Natural killer cell (primary cell): ENCODE results near the gene WDR38. TPM values are rescaled to one million over a fixed set of nuclear protein-coding genes. Genes with fewer than 3 reads are reported as not detected.

ENCODE experiments used
- ATAC-seq, 3 donors: fragments of 150-1000 bp in 2 of 3; fragments of 200-7000 bp in 1 of 3; cut with Tn5 transposase; 1 replicate in 1 of 3; 2 replicates in 2 of 3; pipeline ENCODE4 v1.10.0; 2021; ENCODE audit warnings: mild to moderate bottlenecking in 2 of 3, moderate library complexity in 2 of 3
- DNase-seq, 2 donors: peaks; one replicate each; pipeline versions ENCODE4 v3.0.0 to v3.0.0-alpha.2; 2013 to 2021; ENCODE audit warnings: mixed read lengths in 1 of 2
- H3K27ac ChIP-seq: one replicate; pipeline ENCODE4 v1.5.1; 2013; ENCODE audit warnings: mild to moderate bottlenecking, low read length
- H3K27me3 ChIP-seq: one replicate; pipeline ENCODE4 v1.6.1; 2013; ENCODE audit warnings: low read length; ENCODE audit not compliant: control insufficient read depth, insufficient read depth
- H3K36me3 ChIP-seq: one replicate; pipeline ENCODE4 v1.6.1; 2013; ENCODE audit warnings: low read length; ENCODE audit not compliant: control insufficient read depth, insufficient read depth
- H3K4me1 ChIP-seq: one replicate; pipeline ENCODE4 v1.6.1; 2013; ENCODE audit warnings: low read length; ENCODE audit not compliant: control insufficient read depth, insufficient read depth
- H3K4me3 ChIP-seq: one replicate; pipeline ENCODE4 v1.5.1; 2013; ENCODE audit warnings: low read length
- H3K9me3 ChIP-seq: one replicate; pipeline ENCODE4 v1.6.1; 2013; ENCODE audit warnings: low read length; ENCODE audit not compliant: control insufficient read depth, insufficient read depth
- H3K27ac Mint-ChIP-seq, 2 donors: one replicate each; pipeline ENCODE4 v1.8.0; 2022; ENCODE audit warnings: mild to moderate bottlenecking in 2 of 2, mixed read lengths in 2 of 2, moderate library complexity in 1 of 2
- H3K27me3 Mint-ChIP-seq, 2 donors: one replicate each; pipeline ENCODE4 v1.8.0; 2022; ENCODE audit warnings: low read depth in 2 of 2, mixed read lengths in 2 of 2
- H3K36me3 Mint-ChIP-seq: one replicate; pipeline ENCODE4 v1.8.0; 2022; ENCODE audit warnings: mixed read lengths
- H3K4me1 Mint-ChIP-seq, 2 donors: one replicate each; pipeline ENCODE4 v1.8.0; 2022; ENCODE audit warnings: mixed read lengths in 2 of 2
- H3K4me3 Mint-ChIP-seq: one replicate; pipeline ENCODE4 v1.8.0; 2022; ENCODE audit warnings: mild to moderate bottlenecking, moderate library complexity, mixed read lengths
- H3K9me3 Mint-ChIP-seq, 2 donors: one replicate each; pipeline ENCODE4 v1.8.0; 2022; ENCODE audit warnings: mixed read lengths in 2 of 2
- WGBS: methylation state at CpG from one replicate; pipeline ENCODE4 v1.1.7; 2013; ENCODE audit warnings: missing lambda C conversion rate; ENCODE audit not compliant: insufficient coverage; 5-methylcytosine and 5-hydroxymethylcytosine counted together
- intact Hi-C: fragments of 100-400 bp; cut with micrococcal nuclease; formaldehyde crosslinking; loops from one replicate; pipeline ENCODE4 v1.14.2; 2022
- total RNA-seq, 4 donors: library from RNA; stranded (reverse); fragments of 120-200 nt in 1 of 4; gene quantifications; one replicate each; pipeline versions ENCODE4 v1.2.3 to v1.2.4, GENCODE V29; 2013 to 2022
- TF ChIP-seq, protein P1 (sequence below): fragments of 200-600 bp; IDR thresholded peaks from one replicate; pipeline ENCODE4 v1.8.0; 2022; ENCODE audit warnings: antibody characterized with exemption

WDR38 gene
- total RNA-seq, 3 donors from 2014 or later (not counting 1 experiment from before 2014, with no cell fraction given): not detected

DNA sequence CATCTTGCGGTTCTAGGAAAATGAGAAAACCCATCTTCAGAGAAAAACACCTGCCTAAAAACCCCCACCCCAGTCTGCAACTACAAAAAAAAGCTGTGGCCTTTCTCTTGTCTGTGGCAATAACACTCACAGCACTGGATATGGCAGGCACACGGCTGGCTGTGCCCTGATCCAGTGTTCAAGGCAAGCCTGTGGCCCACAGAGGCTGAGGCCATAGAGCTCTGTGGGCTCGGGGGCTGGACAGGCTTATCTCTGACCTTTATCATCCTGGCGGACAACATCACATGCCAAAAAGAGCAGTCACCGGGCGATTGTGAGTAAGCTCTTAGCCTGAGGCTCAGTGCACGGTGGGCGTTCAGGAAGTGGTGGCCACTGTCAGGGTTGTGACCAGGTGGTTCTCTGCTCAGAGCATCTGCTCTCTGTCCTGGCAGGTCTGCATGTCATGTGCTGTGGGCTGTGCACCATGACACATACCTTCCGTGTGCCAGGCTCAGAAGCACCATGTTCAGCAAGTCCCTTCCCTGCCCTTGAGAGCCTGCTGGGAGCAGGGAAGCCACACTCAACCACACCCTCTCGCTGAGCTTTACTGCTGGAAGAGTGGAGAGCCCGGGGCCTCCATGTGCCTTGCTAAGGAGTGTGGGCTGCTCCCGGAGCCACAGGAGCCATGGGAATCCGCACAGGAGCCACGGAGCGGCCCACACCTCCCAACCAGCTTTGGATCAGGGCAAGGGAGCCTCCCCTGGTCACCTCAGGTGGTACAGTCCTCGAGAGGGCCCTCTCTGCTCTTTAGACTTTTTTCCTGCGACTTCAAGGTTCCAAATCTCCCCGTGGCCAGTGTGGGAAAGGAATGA lies 34.6 kb upstream of the WDR38 start:
- H3K4me1 Mint-ChIP-seq: no peaks in the 10 kb centered on the region
- H3K27me3 Mint-ChIP-seq: peaks cover 0 to 6% of the 10 kb centered on the region in 2 donors
- DNase-seq (no peak), ATAC-seq (no peak)
- Histone ChIP-seq H3K9me3 (no peaks in the 10 kb centered on the region), H3K27ac (no peak overlapping the region), H3K36me3 (no peaks in the 10 kb centered on the region), H3K27me3 (no peaks in the 10 kb centered on the region), H3K4me1 (no peaks in the 10 kb centered on the region), H3K4me3 (no peak overlapping the region)
- no peak overlapping the region for H3K4me3 Mint-ChIP-seq
- no peaks in the 10 kb centered on the region for H3K9me3 Mint-ChIP-seq
- no peak overlapping the region for H3K27ac Mint-ChIP-seq
- H3K36me3 Mint-ChIP-seq: no peaks in the 10 kb centered on the region
- TF ChIP-seq, protein P1, sequence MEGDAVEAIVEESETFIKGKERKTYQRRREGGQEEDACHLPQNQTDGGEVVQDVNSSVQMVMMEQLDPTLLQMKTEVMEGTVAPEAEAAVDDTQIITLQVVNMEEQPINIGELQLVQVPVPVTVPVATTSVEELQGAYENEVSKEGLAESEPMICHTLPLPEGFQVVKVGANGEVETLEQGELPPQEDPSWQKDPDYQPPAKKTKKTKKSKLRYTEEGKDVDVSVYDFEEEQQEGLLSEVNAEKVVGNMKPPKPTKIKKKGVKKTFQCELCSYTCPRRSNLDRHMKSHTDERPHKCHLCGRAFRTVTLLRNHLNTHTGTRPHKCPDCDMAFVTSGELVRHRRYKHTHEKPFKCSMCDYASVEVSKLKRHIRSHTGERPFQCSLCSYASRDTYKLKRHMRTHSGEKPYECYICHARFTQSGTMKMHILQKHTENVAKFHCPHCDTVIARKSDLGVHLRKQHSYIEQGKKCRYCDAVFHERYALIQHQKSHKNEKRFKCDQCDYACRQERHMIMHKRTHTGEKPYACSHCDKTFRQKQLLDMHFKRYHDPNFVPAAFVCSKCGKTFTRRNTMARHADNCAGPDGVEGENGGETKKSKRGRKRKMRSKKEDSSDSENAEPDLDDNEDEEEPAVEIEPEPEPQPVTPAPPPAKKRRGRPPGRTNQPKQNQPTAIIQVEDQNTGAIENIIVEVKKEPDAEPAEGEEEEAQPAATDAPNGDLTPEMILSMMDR: no peak
- intact Hi-C loops: no loop called here
- WGBS: 53% methylated on average over 18 of the region's 18 CpGs

DNA sequence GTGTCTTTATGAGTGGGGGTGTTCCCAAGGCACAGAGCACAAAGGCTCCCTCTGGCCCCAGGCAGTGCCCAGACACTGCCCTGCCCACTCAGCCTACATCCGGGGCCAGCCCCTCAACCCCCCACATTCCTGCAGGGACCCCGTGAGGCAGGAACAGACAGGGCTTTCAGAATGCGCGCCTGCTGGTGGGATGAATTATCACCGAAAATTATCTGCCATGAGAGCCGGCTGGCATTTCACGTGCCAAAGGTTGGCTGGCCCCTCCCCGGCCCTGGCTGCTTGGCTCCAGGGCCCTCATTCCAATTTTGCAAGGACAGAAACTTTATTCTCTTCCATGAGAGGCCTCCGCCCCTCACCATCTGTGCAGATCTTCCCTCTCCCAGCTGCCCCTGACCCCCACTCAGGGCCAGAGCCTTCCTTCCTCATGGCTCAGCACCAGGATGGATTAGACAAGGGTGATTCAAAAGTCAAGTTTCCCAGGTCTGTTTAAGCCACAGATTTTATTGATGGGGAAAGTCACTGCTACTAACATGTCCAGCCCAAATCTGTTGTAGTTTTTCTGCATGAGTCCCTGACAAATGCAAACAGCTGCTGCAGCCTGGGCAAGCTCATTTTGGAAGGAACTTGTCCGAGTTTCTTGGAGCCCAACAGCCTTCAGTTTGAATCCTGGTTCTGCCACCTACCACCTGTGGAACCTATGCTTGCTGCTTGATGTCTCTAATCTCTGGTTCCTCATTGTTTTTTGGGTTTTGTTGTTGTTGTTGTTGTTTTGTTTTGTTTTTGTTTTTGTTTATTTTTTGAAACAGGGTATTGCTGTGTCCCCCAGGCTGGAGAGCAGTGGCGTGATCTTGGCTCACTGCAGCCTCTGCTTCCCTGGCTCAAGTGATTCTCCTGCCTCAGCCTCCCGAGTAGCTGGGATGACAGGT lies 32.3 kb upstream of the WDR38 start:
- H3K27me3 Mint-ChIP-seq: peaks cover 0 to 6% of the 10 kb centered on the region in 2 donors
- Histone ChIP-seq H3K27me3 (no peaks in the 10 kb centered on the region), H3K9me3 (no peaks in the 10 kb centered on the region), H3K4me1 (no peaks in the 10 kb centered on the region), H3K4me3 (no peak overlapping the region), H3K36me3 (no peaks in the 10 kb centered on the region), H3K27ac (no peak overlapping the region)
- no peaks in the 10 kb centered on the region for H3K9me3 Mint-ChIP-seq
- DNase-seq: no peak
- intact Hi-C loops: no loop called here
- H3K36me3 Mint-ChIP-seq: no peaks in the 10 kb centered on the region
- TF ChIP-seq, protein P1: no peak
- no peak for ATAC-seq
- 89% methylated on average over 12 of the region's 12 CpGs for WGBS
- no peak overlapping the region for H3K27ac Mint-ChIP-seq
- no peaks in the 10 kb centered on the region for H3K4me1 Mint-ChIP-seq
- H3K4me3 Mint-ChIP-seq: no peak overlapping the region

DNA sequence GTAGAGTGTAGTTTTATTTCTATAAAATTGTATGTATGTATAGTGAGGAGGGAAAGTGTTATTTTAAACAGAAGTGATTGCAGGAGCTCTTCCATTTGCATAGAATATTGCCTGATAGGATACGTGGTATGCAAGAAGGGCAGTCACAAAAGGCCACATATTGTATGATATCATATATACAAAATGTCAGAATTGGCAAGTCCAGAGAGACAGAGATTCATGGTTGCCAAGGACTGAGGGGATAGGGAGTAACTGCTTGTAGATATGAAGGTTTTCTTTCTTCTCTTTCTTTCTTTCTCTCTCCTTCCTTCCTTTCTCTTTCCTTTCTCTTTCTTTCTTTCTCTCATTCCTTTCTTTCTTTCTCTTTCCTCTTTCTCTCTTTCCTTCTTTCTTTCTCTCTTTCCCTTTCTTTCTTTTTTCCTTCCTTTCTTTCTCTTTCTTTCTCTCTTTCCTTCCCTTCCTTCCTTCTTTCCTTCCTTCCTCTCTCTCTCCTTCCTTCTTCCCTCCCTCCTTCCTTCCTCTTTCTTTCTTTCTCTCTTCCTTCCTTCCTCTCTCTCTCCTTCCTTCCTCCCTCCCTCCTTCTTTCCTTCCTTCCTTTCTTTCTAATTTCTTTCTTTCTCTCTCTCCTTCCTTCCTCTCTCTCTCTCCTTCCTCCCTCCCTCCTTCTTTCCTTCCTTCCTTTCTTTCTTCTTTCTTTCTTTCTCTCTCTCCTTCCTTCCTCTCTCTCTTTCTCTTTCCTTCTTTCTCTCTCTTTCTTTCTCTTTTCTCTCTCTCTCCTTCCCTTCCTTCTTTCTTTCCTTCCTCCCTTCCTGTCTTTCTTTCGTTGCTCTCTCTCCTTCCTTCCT lies 24.5 kb upstream of the WDR38 start:
- no peak overlapping the region for H3K27ac ChIP-seq
- no peaks in the 10 kb centered on the region for H3K9me3 Mint-ChIP-seq
- no peak for ATAC-seq
- no peaks in the 10 kb centered on the region for H3K27me3 ChIP-seq
- TF ChIP-seq, protein P1: no peak
- H3K36me3 ChIP-seq: no peaks in the 10 kb centered on the region
- H3K4me3 ChIP-seq: no peak overlapping the region
- no peaks in the 10 kb centered on the region for H3K36me3 Mint-ChIP-seq
- no peaks in the 10 kb centered on the region for H3K4me1 Mint-ChIP-seq
- H3K27ac Mint-ChIP-seq: no peak overlapping the region
- no peak overlapping the region for H3K4me3 Mint-ChIP-seq
- DNase-seq: no peak
- intact Hi-C loops: no loop called here
- no peaks in the 10 kb centered on the region for H3K4me1 ChIP-seq
- WGBS: 40% methylated on average over 2 of the region's 2 CpGs
- peaks cover 0 to 3% of the 10 kb centered on the region in 2 donors for H3K27me3 Mint-ChIP-seq
- no peaks in the 10 kb centered on the region for H3K9me3 ChIP-seq
